ENCODE results near the gene IFI44.

- TF ChIP-seq CTCF (IDR thresholded peaks at IDR 0.05) (no peak), EZH2 (IDR thresholded peaks at IDR 0.05; ENCODE audit: borderline replicate concordance, insufficient read depth, low read depth, low read length, poor library complexity, severe bottlenecking) (no peak)
Observed at GRCh38 chr1:78640462-78640861, 9.2 kb upstream of the IFI44 start.
